GM10248 (cell line): ENCODE data around the gene MRPS34.

Experiments used
- CTCF ChIA-PET: fragments of 300-600 bp; sonication (Branson Sonifier 250); formaldehyde crosslinking; extraction: SDS; loops from one replicate; lab custom pipeline; 2021; ENCODE audit warnings: antibody characterized with exemption; lab: Yijun Ruan, JAX
- POLR2A ChIA-PET: fragments of 350-650 bp; sonication (Branson Sonifier 250); formaldehyde crosslinking; extraction: SDS; loops from one replicate; lab custom pipeline; 2020; ENCODE audit warnings: antibody characterized with exemption; lab: Yijun Ruan, JAX
- DNase-seq: peaks from one replicate; pipeline ENCODE4 v3.0.0; 2012; ENCODE audit errors: extremely low spot score
- CTCF ChIP-seq: IDR thresholded peaks from 2 replicates; pipeline ENCODE4 v1.5.1; 2012; ENCODE audit warnings: mild to moderate bottlenecking, low read depth; ENCODE audit errors: extremely low read depth, missing control alignments, control extremely low read depth

The MRPS34 gene

GRCh38 chr16:1747934-1748333 is 25.0 kb downstream of the MRPS34 start:
- TF ChIP-seq CTCF, result no peak
- ChIA-PET CTCF (no interaction called here), POLR2A (no interaction called here)
- DNase-seq, result no peak

- no peak for TF ChIP-seq CTCF
- ChIA-PET CTCF (interaction anchor here (1.0 to 1.6 kb wide), 2 partner anchors 14 to 23 kb away, joined by 4 read pairs; no protein-coding TSS in a partner anchor), POLR2A (no interaction called here)
- no peak for DNase-seq
Observed at GRCh38 chr16:1746693-1747195, 26.2 kb downstream of the MRPS34 start.

GRCh38 chr16:1745900-1746692 is 26.8 kb downstream of the MRPS34 start:
- ChIA-PET CTCF (interaction anchor here (1.0 to 1.8 kb wide), 3 partner anchors 14 to 40 kb away, joined by 4 to 7 read pairs (median 4); partner anchors contain the start of gene MAPK8IP3), POLR2A (no interaction called here)
- no peak for TF ChIP-seq CTCF
- no peak for DNase-seq

DNA sequence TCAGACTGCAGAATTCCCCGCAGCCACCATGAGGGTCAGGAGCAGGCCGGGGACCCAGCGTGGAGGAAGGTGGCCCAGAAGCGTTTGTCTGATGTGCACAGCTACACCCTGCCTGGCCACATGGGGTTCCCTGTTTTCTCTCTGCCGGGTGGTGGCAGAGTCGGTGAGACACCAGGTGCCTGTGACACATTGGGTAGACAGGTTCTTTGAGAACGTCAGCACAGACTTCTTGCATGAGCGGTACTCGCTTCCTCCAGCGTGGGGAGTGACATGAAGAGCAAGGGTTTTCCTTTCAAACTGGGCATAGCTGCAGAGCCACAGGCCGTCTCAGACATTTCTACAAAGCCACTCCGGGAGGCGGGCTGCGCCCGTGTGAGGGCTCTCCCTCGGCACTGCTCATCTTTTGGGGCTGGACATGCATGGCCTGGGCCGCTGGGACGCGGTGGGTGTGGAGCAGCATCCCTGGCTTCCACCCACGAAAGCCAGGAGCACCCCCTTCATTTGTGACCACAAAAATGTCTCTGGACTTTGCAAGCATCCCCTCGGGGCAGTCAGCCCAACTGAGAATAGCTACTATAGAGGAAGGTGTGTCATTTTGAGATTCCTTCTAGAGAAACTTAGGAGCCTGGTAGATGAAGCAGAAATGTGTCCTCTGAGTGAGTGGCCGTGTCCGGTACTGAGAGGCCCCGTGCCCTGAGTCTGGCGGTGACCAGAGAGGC is 27.6 kb downstream of the MRPS34 start:
- TF ChIP-seq CTCF, result no peak
- POLR2A ChIA-PET, result no interaction called here
- no peak for DNase-seq
- CTCF ChIA-PET, result interaction anchor here (1.3 to 1.8 kb wide), 3 partner anchors 13 to 39 kb away, joined by 4 to 7 read pairs (median 4); partner anchors contain the start of gene MAPK8IP3

- ChIA-PET POLR2A (no interaction called here), CTCF (interaction anchor here (1.3 to 1.8 kb wide), 2 partner anchors 21 to 38 kb away, joined by 4 to 7 read pairs; partner anchors contain the start of gene MAPK8IP3)
- no peak for TF ChIP-seq CTCF
- DNase-seq, result no peak
Observed at GRCh38 chr16:1744338-1744840, 28.5 kb downstream of the MRPS34 start.
